NCI-H345 treated with DMSO at 0.1 percent for 48 hours (cell line): ENCODE results near the gene DPF3.

Experiments
- DNase-seq: peaks from one replicate; lab custom pipeline; 2025; ENCODE audit not compliant: unreplicated experiment; lab: John Stamatoyannopoulos, UW

Gene DPF3

DNA sequence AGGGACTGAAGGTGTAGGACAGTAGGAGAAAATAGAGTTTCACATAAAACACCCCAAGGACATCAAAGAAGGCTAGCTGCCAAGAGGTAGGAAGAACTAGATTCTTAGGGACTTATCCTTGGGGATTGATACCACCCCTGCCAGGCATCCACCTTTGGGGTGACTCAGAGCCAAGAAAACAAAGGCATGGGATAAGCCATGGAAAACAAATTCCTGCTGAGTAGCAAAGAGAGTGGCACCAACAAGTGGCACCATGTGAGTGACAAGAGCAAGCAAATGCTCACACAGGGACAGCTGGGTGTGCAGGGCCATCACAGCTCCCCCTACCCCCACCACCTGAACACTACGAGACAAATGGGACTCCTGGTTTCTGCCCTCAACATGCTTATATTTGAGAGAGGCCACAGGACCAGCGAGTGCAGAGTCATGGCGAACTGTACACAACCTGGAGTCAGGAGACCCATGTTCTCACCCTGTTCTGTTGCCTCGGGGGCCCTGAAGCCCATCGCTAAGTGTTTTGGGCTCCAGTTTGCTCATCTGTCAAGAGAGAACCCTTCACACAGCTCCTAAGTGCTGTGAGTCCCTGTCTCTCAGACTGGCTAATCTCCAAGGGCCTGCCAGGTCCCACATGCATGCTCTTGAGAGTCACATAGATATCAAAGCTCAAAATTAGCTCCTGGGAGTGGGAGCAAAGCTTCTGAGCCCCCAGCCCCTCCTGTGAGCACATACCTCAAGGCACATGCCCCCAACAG is 91.9 kb downstream of the DPF3 start:
- no peak for DNase-seq

DNA sequence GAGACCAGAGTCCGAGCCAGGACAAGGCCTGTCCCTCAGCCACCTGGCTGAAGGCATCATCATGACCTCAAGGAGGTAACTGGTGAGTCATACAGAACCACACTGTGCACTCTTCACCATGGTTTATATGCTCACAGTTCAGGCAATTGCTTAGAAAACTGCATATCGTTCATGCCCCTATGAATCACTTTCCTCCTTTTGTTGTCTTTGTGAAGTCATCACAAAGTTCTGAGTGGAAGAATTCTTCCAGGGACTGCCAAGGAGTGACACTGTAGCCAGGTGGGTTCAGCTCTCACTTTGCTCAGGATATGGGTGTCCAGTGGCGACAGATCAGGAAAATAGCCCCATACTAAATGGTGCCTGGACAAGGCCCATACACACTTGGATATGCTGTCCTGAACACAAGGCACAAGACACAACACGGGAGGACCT is 92.5 kb downstream of the DPF3 start:
- DNase-seq, result no peak

DNA sequence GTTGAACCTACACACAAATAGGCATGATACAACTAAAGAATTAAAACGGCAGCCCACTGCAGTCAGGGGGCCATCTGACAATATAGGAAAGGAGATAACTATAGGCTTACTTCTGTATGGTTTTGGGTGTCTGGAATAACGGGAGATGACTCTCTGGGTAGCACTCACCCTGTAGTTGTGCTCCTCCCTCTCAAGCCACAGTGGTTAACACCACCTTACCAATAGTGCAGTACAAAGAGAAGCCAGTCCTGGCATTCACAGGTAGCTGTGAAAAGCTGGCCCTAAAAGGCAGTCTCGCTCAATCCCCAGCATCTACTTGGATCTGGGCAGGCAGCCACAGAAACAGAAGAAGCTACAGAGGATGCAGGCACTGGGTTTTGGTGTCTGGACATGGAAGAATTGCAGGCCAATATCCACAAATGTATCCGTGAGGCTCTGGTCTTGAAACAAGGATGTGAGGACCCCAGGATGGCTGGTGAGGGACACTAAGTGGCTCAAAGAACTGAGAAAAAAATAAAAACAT is 93.0 kb downstream of the DPF3 start:
- no peak for DNase-seq

DNA sequence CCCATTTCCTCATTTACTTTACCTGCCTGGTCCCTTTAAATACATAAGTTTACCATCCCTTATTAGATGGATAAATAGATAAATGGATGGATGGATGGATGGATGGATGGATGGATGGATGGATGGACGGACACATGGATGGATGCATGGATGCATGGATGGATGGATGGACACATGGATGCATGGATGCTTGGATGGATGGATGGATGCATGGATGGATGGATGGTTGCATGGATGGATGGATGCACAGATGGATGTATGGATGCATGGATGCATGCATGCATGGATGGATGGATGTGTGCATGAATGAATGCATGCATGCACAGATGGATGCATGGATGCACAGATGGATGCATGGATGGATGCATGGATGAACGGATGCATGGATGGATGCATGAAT is 93.6 kb downstream of the DPF3 start:
- no peak for DNase-seq

DNA sequence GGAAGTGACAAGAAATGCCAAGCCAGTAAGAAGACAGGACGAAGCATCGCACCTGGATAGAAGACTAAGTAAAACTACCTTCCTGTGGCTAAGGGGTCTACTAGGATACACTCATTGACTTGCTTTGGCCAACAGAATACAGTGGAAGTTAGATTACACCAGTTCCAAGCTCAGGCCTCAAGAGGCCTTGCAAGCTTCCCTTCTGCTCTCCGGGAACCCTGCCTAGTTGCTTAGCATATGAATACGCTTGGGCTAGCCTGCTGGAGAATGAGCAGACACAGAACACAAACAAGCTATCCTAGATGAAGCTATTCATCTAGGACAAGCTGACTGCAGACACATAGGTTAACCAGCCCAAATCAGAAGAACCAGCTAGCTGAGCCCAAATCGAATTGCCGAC is 97.0 kb downstream of the DPF3 start:
- no peak for DNase-seq

DNA sequence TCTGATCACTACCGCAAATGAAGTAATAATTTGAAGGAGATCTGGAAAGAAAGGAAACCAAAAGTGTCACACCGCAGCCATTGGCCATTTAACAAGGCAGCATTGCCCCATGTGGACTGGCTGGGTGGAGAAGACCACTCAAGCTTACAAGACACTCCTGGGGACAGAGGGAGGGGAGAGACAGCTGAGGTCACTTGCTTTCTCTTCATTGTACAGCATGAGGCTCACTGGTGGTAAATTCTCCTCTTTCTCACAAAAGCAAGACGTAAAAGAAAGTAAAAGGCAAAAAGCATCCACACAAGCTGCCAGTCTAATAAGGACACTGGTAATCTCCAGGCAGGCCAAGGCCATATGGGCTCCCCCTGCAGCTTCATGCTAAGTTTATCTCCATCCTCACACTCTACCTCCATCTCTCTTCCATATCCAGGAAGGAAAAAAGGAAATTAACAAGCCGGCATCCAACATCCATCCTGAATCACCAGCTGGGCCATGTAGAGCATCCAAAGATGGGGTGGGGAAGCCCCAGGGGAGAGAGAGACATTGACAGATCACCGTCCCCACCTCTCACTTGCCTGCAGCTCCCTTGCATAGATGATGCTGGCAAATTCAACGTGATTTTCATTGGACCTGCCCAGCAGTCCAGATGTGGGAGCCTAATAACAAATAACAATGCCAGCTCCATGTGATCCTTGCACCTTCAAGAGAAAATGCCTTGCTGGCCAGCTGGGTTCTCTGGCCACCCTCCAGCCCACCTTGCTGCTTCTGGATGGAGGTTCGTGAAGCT is 100.6 kb downstream of the DPF3 start:
- DNase-seq, result no peak

DNA sequence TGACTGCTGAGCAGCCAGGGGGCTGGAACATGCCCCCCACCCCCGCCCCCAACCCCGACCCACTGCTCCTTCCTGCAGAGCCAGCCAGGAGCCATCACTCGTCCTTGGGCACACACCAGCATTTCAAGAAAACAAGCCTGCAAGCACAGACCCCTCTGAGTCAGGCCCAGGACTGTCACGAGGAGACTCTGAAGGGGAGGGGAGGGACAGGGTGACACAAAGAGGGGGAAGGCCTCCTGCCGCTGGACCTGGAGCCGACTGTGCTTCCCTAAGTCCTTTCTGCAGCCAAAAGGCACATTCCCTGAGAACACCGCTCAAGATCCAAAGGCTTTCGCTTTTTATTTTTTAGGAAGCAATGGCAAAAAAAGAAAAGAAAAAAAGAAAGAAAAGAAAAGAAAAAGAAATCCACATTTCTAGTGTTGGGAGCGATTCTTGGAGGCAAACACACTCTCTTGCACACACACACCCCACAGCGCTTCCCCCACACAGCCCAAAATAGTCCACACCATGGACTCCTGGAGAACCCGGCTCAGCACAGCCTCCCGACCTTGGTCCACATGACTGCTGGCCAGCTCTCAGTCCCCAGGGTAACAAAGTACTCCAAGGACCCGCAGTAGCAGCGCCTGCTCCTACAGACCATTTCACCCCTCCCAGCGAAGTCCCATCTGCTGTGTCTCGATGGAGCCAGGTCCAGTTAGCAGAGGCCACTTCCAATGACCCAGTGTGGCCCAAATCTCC is 101.7 kb downstream of the DPF3 start:
- DNase-seq, result no peak

DNA sequence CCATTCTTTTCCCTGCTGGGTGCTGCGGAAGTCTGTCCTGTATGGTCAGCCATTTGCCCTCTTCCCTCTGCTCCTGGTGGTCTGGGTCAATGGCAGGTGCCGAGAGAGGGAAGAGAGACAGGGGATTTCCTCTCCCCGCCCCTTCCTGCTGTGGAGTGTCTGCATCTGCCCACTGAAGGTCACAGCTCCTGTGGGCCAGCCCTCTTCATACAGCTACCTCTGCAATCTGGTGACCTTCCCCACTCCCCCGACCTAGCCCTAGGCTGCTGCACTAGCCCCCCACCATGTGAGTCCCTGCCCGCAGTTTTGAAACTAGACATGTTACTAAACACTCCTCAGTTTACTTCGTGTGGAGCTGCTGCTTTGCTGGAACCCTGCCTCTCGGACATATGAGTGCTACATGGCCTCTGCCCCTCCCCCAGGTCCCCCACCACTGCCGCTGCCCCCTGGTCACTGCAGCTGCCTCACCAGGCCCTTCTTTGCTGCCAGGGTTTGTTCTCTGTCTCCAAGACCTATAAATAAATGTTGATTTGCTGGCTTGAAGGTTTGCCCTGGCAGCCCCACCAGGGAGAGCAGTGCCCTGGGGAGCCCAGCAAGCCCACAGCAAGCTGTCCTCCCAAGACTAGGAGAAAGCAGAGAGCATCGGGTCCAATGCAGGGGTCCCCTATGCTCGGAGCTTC is 102.9 kb downstream of the DPF3 start:
- no peak for DNase-seq

DNA sequence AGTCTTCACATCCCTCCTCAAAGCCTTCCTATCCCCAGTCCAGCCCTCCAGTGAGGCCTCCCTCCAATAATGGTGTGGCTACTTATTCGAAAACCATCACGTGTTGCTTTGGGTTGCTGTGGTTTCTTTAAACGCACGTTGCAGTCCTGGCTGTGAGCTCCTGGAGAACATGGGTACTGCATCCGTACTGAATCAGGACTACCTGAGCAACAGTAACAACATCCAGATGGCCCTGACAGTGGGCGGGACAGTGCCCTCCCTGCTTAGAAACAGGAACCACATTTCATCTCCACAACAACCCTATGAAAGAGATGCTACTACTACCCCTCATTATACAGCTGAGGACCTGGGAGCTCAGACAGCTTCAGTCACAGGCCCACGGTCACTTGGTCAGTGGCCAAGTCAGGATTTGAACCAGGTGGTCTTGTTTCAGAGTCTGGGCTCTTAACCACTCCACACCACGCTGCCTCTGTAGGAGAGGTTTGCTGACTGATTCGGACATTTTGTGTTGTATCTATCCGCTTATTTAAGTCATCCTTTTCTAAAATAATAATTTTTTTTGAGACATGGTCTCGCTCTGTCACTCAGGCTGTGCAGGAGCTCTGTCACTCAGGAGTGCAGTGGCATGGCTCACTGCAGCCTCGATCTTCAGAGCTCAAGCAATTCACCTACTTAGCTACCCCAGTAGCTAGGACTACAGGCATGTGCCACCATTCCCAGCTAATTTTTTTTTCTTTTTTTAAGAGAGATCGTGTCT is 104.8 kb downstream of the DPF3 start:
- DNase-seq, result no peak

DNA sequence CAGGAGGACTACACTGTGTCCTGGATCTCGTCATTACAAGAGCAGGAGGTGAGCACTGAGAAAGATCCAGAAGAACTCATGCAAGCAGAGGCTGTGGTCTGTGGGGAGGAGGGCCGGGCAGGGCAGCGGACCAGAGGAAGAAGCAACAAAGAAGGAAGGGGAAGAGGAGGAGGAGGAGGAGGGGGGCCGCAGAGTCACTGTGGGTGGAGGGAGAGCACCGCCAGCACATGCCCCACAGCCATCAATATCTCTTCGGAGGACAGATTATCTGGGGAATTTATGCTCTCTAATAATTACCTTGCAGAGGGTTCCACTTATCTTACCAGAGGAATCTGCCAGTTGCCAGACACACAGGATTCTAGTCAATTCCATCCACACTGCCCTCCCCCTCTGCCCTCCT is 105.6 kb downstream of the DPF3 start:
- DNase-seq, result no peak

DNA sequence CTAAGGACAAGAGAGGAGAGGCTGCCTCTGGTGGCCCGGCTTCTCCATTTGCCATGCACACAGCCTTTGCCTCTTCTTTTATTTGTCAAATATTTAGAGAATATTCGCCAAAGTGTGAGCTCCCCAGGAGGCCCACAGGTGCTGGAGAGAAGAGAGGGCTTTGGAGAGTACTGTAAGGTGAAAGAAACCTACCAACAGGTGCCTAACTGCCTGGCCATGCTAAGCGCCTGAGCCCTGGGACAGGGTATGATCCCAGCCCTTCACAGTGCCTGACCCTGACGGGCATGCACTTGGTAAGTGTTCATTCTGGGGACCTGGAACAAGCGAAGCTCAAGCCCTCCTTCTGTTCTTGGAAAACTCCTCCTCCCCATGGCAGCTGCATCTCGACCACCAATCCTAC is 106.1 kb downstream of the DPF3 start:
- DNase-seq, result no peak

DNA sequence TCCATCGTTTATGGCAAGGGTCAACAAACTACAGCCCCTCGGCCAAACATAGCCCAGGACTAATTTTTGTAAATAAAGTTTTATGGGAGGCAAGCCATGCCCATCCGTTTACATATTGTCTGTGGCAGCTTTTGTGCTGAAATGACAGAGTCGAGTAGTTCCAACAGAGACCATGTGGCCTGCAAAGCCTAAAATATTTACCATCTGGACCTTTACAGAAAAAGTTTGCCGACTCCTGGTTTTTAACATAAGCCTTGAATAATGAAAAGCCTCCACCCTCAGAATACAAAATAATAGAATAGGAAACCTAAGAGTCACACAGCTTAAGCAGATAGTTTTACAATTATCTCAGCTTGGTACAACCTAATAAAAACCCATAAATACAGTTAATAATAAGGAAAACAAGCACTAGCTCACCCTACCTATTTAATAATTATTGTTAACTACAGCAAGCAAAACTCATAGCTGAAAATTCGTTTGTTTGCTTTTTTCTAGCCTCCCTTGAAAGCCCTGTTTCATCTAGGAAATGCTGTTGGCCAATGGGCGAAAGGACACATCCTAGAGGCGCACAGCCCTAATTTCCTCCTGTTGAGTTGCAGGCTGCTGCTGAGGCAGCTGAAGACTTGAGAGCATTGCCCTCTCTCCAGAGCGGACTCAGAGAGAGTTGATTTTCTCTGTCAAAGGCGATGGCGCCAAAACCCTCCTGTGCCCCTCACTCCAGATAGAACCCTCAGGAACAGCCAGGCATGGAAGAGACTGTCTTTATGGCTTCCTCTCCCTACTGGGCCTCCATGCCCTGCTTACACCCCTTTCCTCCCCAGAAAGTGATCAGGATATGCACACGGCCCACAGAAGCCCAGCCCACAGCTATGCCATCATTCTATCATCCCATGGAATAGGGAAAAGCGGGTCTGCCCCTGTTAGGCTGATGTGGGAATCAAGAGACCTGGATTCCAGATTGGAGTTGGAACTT is 107.2 kb downstream of the DPF3 start:
- no peak for DNase-seq

DNA sequence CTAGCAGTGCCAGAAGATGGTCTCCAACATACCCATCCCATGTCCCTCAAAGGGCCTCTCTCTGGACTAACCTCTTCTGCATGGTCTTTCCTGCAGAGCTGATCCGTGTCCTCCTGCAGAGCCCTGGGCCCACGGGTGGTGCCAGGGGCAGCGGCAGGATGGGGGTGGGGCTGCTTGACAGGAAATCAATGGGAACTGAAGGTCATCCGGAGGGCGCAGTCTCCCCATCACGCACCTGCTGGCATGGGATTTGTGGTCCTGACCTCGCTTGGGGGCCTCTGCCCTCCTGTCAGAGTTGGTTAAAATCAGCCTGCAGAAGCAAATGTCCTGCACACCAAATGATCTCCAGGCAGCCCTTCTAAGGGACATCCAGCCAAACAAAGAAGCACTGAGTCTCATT is 110.2 kb downstream of the DPF3 start:
- DNase-seq, result no peak

DNA sequence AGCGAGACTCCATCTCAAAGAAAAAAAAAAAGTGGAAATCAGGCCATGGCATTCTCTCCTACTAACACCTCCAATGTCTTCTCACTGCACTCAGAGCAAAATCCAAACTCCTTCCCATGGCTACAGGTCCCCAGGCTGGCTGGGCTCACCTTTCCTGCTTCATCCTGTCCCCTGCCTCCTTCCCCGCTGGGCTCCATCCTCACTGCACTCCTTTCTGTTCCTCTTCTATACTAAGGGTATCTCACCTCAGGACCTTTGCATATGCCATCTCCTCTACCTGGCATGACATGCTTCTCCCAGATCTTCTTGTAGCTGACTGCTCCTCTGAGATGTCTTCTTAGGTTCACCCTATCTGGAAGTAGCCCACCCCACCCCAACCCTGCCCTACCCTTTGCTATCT is 111.1 kb downstream of the DPF3 start:
- DNase-seq, result no peak

DNA sequence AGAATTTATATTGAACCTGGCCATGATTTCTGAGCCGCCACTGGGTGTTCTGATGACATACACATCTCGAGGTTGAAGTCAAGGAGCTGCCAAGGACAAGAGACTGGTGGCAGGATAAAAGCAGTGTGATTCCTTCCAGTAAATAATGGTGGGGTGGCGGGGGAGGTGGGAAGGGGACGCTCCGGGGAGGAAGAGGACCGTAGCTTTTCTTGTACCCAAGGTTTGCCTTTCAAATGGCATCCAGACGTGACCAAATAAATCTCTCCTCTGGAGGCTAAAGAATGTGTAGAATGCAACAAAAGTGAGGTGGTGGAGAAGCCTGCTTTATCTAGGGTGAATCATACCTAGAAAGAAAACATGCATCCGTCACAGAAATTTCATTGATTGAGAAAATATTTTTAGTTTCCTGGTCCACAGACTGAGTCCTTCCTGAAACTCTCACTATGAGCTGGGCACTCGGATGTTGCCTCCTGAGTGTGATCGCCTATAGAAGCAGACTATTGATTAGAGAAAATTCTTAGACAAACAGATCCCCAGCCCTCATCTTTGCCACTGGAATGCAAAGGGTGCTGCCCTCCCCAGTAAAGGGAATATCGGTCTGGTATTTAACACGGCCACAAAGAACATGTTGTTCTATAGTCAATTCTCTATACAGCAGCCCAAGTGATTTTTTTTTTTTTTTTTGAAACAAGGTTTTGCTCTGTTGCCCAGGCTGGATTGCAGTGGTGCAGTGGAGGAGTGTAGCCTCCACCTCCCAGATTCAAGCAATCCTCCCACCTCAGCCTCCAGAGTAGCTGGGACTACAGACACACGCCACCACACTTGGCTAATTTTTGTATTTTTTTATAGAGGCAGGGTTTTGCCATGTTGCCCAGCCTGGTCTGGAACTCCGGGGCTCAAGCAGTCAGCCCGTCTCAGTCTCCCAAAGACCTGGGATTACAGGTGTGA is 112.1 kb downstream of the DPF3 start:
- DNase-seq, result no peak

DNA sequence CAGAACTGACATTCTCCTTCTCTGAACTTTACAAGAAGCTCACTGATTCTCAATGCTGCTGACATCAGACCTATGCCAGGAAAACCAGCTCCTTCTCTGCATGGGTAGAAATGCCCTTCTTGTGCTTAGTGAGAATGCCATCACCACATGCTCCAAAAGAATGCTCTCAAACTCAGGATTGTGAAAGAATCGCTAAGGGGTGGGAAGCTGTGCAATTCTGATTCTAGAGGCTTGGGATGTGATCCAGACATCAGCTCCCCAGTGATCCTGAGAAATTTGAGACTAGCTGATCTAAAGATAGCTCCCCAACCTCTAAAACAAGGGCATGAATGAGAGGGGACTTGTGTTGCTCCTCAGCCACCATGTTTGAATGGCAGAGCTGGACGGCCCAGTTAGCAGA is 113.2 kb downstream of the DPF3 start:
- DNase-seq, result no peak

DNA sequence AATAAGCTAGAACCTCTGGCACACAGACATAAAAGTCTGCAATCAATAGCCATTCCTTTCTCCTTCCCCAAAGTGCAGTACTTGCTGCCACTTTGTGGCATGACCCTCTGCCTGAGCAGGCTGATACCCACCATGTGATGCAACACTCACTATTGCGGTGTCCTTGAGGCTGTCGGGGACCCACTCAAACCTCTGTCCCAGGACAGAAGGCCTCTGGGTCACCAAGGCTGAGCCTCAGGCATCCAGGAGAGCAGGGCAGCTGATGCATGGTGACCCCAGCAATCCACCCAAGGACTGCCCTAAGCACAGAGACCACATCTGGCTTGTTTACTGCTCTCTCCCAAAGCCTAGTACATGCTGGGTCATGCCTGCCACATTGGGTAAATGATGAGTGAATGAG is 114.2 kb downstream of the DPF3 start:
- DNase-seq, result no peak

DNA sequence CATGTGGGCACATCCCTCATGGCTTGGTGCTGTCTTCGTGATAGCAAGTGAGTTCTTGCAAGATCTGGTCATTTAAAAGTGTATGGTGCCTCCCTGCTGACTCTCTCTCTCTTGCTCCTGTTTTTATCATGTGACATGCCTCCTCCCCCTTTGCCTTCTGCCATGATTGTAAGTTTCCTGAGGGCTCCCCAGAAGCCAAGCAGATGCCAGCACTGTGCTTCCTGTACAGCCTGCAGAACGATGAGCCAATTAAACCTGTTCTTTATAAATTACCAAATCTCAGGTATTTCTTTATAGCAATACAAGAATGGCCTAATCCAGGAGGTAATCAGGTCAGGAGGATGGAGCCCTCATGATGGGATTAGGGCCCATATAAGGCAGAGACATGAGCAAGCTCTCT is 116.3 kb downstream of the DPF3 start:
- DNase-seq, result no peak
